ENCODE measurements around the gene TMEM233.

GRCh38 chr12:119666900-119667576, 73.5 kb downstream of the TMEM233 start:
- TF ChIP-seq POLR2A (IDR thresholded peaks at IDR 0.05; ENCODE audit: low read depth, low read length), result no peak
- TF ChIP-seq TAF1 (IDR thresholded peaks at IDR 0.05; ENCODE audit: borderline replicate concordance, low read depth, low read length), result no peak
- TF ChIP-seq POLR2AphosphoS5 (IDR thresholded peaks at IDR 0.05; ENCODE audit: low read depth, low read length), result no peak
